T-helper 22 cell (primary cell): Measurements from ENCODE around the gene MED13L.

Experiments
- DNase-seq: peaks from one replicate; pipeline ENCODE4 v3.0.0-alpha.2; 2020; ENCODE audit warnings: low read depth

The MED13L gene

DNA sequence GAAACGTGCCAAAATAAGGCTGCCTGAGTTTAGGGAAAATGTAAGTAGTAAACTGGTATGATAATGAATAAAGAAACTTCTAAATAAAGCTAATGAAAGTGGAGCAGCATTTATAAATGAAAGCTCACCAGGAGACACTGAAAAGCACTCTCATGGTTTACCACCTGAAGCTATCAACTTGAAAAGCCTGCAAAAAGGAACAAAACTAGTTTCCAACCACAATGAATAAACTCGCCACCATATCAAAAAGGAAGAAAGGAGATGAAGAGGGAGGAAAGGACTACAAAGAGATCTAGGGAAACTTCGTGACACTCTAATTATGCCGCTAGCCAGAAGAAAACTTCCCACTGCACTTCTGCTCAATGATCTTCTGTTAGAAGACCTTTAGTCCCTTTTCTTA lies 66.7 kb downstream of the MED13L start:
- no peak for DNase-seq

DNA sequence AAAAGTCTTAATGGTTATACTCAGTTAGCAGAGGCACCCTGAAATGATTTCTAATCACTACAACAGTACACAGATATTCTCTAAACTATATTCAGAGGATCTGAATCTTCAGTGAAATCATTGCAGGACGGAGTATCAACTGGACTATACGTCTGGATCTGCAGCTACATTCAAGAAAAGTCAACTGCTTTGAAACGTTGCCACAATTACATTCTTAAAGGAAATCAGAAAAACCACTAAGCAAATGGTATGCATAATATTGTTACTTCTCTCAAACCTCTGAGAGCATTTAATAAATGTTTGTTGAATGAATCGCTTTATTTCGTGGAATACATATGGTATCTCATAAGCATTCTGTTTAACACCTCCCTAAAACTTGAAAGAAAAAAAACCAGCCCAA lies 67.4 kb downstream of the MED13L start:
- DNase-seq: no peak

DNA sequence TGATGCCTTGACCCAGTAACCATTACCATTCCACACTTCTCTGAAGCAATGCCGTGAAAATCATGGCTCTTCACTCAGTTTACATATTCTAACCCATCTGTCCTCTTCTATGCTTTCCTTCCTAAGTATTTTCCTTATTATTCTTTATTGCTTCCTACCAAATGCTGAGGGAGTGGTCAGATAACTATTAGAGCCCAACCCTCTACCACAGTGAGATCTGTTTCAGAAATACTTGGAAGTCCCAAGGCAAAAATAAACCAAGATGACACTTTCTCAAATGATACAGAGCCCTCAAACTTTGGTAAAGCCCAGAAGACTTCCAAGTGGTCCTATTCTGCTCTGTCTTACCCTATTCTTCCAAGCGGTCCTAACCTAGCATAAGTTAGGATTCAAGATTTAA lies 68.0 kb downstream of the MED13L start:
- DNase-seq: no peak

DNA sequence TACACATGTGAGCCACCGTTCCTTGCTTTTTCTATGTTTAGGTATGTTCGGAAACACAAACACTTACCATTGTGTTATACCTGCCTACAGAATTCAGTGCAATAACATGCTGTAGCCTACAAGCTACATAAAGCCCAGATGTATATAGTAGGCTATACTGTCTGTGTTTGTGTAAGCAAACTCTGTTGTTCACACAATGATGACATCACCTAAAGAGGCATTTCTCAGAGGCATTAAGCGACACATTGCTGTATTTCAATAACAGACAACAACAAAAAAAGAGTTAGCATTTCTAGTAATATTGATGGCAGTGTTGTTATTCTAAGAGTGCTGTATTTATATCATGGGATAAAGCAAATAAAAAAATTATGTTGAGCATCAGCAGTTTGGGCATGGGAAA lies 70.2 kb downstream of the MED13L start:
- DNase-seq: no peak

DNA sequence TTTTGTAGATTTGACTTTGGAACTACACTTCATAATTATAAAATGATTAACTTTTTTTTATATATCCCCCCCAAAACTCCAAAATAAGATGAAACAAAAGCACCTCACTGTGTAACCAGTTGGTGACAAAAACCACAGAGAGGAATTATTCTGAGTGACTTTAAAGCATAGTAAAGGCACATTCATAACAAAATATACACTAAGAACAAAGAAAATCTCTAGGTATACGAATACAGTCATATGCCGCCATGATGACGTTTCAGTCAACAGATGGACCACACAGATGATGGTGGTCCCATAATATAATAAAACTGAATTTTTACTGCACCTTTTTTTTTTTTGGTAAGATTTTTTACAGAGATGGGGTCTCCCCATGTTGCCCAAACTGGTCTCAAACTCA lies 70.7 kb downstream of the MED13L start:
- no peak for DNase-seq

DNA sequence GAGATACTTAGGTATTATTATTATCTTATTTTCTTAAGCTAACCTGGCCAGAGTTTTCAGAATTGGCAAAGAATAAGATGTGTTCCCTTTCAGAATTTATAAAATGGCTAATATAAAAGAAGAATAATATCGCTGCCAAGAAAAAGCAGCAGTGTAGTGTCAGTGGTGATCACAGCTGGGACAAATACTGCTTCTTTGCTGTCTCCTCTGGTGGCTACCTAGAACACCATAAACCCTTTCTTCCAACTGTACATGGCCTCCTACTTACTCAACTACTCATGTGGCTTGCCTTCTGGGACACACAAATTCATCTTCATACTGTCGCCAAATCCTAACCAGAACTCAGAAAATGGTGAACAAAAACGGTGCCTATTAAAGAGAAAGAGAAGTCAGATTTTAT lies 72.7 kb downstream of the MED13L start:
- no peak for DNase-seq

DNA sequence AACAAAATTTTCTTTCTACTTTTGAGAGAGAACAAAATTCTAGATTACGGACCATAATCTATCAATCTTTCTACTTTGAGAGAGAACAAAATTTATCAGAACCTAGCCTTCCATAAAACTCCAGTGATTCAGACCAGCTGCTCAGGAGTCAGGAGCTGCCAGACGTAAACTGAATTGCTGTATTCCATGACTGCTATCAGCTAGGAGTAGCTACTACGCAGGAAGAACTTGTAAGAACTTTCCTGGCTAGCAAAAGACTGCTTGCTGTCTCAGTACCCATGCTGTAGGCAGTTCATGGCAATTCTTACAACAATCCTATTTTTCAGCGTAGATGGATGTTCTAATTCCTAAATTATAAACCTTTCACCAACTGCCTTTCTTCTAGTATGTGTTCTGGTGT lies 73.3 kb downstream of the MED13L start:
- no peak for DNase-seq

DNA sequence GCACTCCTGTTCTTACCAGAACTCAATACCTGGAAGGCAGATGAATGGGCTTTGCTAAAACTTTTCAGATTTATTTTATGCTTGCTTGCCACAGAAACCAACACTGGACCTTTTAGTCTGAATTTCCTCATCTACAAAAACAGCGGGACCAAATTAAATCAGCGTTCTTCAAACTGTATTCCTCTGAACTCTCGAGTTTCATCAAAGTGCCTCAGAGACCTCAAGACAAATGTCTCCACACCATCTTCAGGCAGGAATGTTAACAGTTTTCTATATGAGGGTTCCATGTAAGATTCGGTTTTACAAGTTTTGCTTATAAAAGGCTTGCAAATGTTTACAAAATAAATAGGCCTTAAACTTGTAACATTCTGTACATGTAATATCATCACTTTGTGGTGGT lies 74.6 kb downstream of the MED13L start:
- DNase-seq: no peak

DNA sequence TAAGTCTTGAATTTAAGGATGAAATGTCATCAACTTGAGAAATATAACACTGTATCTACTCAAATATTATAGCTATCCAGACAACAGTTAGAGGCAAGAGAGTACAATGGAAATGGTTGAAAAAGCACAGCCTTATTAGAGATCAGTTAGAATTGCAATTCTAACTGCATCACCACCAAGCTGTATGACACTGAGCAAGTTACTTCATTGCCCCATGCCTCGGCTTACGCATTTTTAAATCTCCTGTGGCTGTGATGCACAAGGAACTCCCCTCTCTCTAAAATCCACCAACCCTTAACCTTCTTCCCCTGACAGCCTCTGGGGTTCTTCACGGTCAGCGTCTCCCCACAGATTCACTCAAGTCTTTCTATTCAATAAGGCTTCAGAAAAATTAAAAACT lies 75.1 kb downstream of the MED13L start:
- no peak for DNase-seq

DNA sequence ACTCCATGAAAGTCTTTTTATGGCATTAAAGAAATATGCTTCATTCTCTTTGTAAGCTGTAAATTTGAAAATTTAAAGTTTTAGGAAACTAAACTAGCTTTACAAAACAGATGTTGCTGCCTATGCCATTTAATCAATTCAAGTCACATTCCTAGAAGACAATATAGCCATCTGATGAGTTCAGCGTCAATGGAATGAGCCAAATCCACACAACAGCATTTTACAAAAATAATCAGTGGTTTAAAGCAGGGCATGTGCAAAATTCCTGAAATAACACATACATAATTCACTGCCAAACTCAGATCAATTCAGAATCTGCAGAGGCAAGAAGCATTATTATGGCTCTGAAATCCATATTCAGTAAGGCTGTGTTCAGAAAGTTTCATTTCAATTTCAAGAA lies 75.6 kb downstream of the MED13L start:
- no peak for DNase-seq

DNA sequence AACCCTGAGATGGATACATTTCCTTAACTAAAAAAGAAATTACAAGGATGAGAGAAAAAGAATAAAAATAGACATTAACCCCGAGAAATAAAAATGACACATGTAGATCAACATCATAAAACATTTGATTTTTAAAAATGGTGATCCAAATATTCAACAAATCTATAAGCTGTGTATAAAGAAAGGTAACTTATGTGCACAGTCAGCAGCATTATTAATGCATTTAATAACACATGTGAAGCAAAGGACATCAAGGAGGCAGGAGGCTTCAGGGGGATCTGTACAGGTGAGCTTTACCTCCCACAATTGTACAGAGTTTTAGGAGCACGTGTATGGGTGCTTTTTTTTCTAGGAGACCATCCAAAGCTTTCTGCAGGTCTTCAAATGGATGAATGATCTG lies 76.1 kb downstream of the MED13L start:
- no peak for DNase-seq

DNA sequence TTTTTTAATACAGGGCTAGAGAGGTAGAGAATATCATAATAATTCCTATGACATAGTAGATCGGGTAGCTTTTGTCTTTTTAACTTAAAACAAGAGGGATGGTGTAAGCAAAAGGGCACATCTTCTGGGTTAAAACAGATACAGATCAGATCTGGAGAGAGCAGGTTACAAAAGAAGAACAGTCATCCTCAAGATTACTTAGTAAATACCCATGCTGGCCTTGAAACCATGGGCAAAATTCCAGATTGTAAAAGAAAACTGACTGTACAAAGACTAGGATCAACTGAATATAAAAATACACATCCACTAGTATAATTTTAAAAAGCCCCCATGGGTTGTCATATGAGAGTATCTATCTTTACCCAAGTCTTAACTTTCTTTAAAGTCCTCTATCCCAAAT lies 76.7 kb downstream of the MED13L start:
- no peak for DNase-seq

DNA sequence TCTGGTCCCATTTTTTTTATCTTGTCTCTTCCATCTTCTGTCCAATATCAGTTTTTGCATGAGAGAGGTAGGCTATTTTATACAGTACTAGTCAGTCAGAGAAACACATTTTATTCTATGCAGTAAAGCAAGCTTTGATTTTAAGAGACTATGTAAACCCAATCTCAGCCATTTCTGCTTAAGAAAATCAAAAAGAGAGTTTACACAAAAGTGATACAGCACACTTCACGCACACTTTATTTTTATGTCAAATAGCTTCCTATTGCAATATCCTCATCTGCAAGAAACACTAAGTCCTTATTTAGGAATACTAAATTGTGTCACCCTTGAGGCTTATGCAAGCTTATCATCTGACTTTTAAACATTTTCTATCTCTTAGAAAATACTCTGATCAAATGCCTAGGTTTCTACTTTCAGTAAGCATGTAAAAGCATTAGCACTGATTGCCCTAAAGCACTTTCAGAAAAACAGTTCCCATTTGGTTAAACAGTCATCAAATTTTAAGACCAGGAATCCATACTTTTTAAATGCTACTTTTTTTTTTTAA lies 78.3 kb downstream of the MED13L start:
- no peak for DNase-seq

DNA sequence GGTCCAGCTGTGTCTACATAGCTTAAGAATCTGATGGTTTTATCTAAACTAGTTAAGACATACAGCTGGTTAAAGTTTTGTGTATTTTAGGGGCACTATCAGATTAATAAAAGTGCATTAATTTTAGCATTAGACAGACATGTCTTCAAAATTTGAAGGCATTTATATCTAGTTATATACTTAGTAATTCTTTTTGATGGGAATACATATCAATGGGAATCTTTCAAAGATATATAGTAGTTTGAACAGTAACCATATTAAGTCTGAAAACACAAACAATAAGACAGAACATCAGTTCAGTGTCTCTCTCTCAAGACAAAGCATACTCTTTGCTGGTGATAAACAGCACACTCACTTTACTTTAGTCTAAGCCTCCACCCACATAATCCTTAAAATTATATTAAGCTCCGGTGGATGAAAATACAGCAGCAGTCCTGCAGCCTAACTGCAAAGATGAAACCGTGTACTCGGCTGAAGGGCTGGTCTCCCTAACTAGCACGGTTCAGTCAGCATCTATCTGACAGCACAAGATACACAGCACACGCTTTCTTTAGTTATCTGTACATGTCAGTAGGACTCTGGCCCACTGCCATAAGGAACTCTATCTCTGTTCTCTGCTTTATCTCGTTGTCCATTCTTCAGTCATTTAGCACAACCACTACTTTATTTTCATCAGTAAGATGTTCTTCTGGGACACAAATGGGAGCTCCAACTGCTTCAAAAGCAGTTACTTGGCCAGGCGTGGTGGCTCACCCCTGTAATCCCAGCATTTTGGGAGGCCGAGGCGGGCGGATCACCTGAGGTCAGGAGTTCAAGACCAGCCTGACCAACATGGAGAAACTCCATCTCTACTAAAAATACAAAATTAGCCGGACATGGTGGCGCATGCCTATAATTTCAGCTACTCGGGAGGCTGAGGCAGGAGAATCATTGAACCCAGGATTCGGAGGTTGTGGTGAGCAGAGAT lies 80.5 kb downstream of the MED13L start:
- DNase-seq: no peak

DNA sequence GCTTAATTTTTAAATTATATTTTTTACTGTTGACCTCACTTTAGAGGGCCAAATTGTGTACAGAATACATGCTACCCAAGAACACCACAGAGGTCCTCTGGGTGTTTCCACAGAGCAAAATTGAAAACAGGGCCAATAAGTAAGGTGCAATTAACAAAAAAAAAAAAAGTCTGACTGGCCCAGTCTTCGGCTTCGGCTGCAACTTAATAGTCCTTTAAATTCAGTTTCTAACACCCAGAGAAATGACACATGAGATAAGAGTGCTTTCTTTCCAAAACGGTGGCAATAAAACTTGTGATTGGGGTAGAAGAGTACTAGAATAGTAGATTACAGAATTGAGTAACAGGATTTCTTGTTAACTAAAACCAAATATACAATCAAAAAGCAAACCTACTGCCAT lies 81.3 kb downstream of the MED13L start:
- no peak for DNase-seq

DNA sequence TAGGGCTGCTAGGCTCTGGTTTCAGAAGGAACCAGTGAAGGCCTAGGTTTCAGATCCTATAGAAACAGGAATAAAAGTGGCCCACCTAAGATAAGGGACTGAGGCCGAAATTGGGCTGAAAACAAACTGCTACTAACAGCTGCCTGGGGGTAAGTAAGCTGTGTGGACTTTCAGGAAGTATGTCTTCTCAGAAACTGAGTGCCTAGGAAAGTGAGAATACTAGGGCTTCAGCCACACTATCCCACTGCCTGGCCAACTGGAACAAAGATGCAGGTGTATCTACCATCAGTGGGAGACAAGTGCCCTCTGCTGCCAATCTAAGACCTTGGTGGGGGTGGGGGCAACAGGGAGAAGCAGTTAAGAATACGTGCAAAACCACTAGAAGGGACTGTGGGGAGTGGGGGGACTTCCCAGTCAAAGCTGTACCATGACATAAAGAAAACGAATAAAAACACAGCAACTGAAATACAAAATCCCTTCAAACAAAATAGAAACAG lies 82.5 kb downstream of the MED13L start:
- DNase-seq: peak; percentile 9

DNA sequence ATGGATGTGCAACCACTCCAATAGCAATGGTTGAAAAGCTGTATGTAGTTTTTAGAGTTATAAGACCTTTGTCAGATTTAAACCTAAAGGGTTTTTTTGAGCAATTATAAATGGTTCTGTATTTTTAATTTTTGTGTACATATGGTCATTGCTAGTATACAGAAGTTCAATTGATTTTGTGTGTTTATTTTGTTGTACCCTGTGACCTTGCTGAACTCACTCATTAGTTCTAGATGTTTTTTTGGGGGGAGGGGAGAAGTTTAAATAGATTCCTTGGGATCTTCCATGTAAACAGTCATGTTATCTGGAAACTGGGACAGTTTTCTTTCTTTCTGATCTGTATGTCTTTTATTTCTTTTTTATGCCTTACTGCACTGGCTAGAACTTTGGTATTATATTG lies 87.8 kb downstream of the MED13L start:
- no peak for DNase-seq

DNA sequence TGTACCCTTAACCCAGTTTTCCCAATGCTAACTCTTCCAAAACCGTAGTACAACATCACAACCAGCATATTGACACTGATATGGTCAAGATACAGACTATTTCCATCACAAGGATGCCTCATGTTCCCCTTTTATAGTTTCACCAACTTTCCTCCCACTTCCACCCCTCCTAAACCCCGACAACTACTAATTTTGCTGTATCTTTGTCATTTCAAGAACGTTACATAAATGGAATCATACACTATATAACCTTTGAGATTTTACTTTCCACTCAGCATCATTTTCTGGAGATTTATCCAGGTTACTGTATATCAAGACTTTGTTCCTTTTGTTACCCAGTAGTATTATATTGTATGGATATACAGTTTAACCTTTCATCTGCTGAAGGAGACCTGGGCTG lies 88.9 kb downstream of the MED13L start:
- DNase-seq: no peak

DNA sequence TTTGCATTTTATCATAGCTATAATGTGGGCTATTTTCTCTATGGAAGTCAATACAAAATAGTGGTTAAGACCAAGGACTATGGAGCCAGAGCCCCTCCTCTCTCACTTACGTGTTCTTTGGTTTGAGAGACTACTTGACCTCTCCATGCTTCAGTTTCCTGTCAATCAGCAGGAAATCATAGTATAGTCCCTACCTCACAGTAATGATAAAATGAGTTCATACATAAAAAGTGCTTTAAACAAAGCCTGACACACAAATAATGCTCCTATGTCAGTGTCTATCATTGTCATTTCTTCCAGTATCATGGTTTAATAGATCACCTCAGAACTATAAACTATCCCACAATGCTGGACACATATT lies 90.4 kb downstream of the MED13L start:
- DNase-seq: no peak

DNA sequence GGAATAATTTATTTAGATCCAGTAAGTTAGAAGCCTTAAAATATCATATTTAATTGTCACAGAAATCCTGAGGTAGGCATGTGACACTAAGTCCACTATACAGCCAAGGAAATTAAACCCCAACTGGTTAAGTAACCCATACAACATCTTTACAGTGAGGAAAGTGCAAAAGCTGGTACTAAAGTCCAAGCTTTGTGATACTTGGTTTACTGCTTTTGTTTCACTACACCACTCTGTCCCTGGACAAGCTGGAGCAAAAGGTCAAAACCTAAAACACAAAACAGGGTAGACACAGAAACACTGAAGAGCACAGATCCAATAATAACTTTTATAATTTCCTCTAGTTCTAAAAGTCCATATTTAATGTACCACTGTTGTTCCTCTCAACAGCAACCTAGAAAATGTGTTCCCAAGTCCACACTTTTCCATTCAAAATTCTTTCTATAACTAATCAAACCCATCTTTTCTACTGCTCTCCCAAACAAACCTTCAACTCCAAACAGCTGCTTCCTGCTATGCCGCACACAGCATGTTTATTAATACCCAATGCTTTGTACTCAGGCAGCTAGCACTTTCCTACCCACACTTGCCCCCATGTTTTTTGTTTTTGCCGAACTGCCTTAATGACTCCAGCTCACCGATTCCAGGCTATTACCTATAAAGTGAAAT lies 90.9 kb downstream of the MED13L start:
- DNase-seq: no peak

DNA sequence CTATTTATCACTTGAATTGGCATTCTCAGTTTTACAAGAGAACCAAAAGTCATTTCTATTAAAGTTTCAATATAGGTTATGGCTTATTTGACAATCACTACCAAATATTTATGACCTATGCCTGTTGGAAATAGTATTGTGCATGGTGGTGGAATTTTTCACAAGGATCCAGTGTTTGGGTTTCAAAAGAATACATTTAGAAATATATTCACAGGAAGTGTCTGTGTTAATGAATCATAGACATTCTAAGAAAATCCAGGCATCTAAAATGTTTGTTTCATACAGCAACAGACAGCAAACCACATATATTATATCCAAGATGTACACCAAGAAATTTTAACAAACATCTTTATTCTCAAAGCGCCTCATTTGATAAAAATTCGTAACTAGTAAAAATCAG lies 92.7 kb downstream of the MED13L start:
- no peak for DNase-seq

DNA sequence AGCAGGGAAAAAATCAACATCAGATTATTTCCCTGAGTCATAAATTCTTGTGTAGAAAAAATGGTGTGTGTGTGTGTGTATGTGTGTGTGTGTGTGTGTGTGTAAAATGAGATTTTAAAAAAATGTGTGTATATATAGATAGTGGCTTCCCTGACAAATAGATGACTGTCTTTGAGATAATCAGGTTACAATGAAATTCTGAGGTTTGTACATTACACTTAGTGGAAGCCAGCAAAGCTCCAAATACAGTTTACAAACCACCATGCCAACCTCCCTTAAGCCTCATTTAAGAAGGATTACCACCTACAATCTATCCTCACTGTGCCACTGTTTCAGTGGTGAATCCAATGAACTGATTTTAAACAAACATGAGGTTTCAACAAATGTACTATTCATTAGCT lies 93.8 kb downstream of the MED13L start:
- DNase-seq: no peak

DNA sequence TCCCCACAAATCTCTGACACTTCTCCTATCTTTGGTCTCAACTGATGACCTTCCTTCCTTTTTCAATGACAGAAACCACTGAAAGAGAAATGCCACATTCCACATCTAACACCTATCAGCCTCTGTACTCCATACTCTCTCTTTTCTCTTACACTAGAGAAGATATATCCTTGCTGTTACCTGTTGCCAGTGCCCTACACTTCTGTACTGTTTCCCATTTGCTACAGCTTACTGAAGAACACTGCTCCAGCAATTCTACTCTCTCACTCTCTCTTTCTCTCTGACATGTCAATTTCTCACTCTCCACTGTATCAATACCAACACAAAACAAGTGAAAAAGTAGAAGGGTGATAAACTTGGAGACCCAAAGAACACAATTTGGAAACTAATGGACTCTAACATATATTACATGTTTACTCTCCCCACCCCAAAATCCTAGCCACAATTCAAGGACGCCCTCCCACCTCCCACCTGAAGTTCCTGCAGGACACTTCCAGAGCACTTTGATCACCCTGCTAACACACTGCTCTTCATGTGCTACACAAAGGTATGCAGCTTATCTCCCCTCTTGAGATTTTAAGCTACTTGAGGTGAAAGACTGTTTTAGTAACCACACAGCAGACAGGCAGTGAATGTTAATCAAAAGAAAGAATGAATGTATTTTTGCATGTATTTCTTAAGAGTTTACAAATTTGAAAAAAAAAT lies 95.0 kb downstream of the MED13L start:
- DNase-seq: no peak
